ENCODE data around the gene SHC4. TPM values are rescaled to one million over a fixed set of nuclear protein-coding genes. Genes with fewer than 3 reads are reported as not detected.

SHC4 gene
- total and polyA plus RNA-seq, 2 experiments from 2014 or later: 0.43 to 0.45 TPM

DNA sequence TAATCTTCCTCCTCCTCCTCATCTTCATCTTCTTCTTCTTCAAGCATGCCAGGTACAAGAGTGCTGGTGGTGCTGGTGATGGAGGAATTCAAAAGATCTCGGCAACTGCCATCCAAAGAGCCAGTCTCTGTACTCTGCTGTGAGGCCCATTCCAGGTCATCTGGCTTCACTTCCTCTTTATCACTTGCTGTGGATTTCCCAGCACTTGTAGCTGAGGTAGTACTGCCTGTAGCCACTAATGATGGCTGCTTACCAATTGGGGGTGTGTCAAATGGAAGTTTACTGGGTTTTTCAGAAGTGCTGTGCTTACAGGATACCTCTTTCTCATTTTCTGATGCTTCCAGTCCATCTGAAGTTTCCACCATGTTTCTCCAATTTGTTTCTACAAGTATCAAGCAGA, 28.8 kb upstream of the SHC4 start:
- Histone ChIP-seq H3K27ac (no peak overlapping the region), H3F3A (ENCODE audit: insufficient read depth) (0 out of 2 replicates have a peak, but pooled peaks cover 9% of the 10 kb centered on the region), H3K36me3 (ENCODE audit: low read depth) (peaks cover 54% of the 10 kb centered on the region), H3K9ac (no peak overlapping the region), H3K4me2 (ENCODE audit: unreplicated experiment) (no peak overlapping the region), H3K4me3 (no peak overlapping the region), H4K20me1 (ENCODE audit: insufficient read depth) (no peaks in the 10 kb centered on the region), H3K9me3 (ENCODE audit: low read depth) (no peaks in the 10 kb centered on the region), H2AFZ (no peak overlapping the region), H3K9me2 (ENCODE audit: insufficient read depth) (no peaks in the 10 kb centered on the region), H3K4me1 (ENCODE audit: insufficient read depth) (peaks cover 8% of the 10 kb centered on the region; the same call in 1 of the 2 replicates), H3K27me3 (replicated peaks; ENCODE audit: insufficient read depth) (no peaks in the 10 kb centered on the region), H3K79me2 (ENCODE audit: insufficient read depth) (no peaks in the 10 kb centered on the region)
- in situ Hi-C loops (cut with MboI): no loop called here
- WGBS, 2 experiments (ENCODE audit: low coverage in 1 of 2, low lambda C conversion rate in 2 of 2, missing lambda C conversion rate in 2 of 2): 100% methylated on average over 1 of the region's 1 CpG
- DNase-seq: no peak
- TF ChIP-seq EZH2 (IDR thresholded peaks at IDR 0.05; ENCODE audit: insufficient read depth, poor library complexity, severe bottlenecking) (no peak), EZH2phosphoT487 (IDR thresholded peaks at IDR 0.05; ENCODE audit: insufficient read depth, low read depth) (no peak)

DNA sequence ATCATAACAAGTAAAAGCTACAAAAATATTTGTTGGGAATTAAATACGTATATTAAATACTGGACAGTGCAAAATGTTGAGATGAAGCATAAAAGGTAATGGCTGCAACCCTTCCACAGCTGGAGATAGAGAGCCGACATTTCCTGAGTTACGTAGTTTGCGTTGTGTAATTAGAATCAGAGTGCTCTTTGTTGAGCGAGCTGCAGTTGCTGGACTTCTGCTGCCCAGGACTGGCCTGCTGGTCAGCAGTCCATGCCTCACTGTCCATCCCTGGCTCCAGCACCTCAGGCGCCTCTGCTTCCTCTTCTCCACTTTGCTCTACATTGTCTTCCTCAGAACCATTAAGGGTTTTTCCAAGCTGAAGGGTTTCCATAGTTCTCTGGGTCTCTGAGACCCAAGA, 28.4 kb upstream of the SHC4 start:
- Histone ChIP-seq H3K9me2 (ENCODE audit: insufficient read depth) (no peaks in the 10 kb centered on the region), H3K9ac (no peak overlapping the region), H3F3A (ENCODE audit: insufficient read depth) (0 out of 2 replicates have a peak, but pooled peaks cover 8% of the 10 kb centered on the region), H2AFZ (no peak overlapping the region), H3K4me3 (no peak overlapping the region), H3K27me3 (replicated peaks; ENCODE audit: insufficient read depth) (no peaks in the 10 kb centered on the region), H3K9me3 (ENCODE audit: low read depth) (no peaks in the 10 kb centered on the region), H3K27ac (no peak overlapping the region), H3K36me3 (ENCODE audit: low read depth) (peaks cover 50% of the 10 kb centered on the region), H3K4me2 (ENCODE audit: unreplicated experiment) (no peak overlapping the region), H3K79me2 (ENCODE audit: insufficient read depth) (no peaks in the 10 kb centered on the region), H4K20me1 (ENCODE audit: insufficient read depth) (no peaks in the 10 kb centered on the region), H3K4me1 (ENCODE audit: insufficient read depth) (peaks cover 8% of the 10 kb centered on the region; the same call in 1 of the 2 replicates)
- DNase-seq: no peak
- WGBS, 2 experiments (ENCODE audit: low coverage in 1 of 2, low lambda C conversion rate in 2 of 2, missing lambda C conversion rate in 2 of 2): 80 to 81% methylated on average over 6 of the region's 6 CpGs
- in situ Hi-C loops (cut with MboI): no loop called here
- TF ChIP-seq EZH2 (IDR thresholded peaks at IDR 0.05; ENCODE audit: insufficient read depth, poor library complexity, severe bottlenecking) (no peak), EZH2phosphoT487 (IDR thresholded peaks at IDR 0.05; ENCODE audit: insufficient read depth, low read depth) (no peak)

DNA sequence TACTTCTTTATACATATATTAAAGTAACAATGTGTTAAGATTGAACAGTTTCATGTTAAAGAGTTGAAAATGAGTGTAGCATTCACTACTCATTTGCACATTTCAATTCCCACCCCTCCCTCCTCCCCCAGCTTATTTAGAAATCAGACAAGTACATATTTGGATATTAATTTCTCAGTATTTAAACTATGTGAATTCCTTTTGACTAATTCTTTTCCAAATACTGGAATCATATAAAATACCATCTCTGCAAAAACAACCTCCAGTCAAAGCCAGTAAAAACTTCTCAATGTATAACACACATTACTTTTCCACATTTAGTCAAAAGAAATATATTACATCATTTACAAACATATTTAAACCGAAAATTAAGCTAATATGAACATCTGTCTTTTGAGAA, 25.5 kb upstream of the SHC4 start:
- no peaks in the 10 kb centered on the region for H3K79me2 ChIP-seq (ENCODE audit: insufficient read depth)
- no peak overlapping the region for H3K27ac ChIP-seq
- no peaks in the 10 kb centered on the region for H3K9me2 ChIP-seq (ENCODE audit: insufficient read depth)
- H3K36me3 ChIP-seq (ENCODE audit: low read depth): peaks cover 33% of the 10 kb centered on the region
- H3F3A ChIP-seq (ENCODE audit: insufficient read depth): peaks cover 26% of the 10 kb centered on the region
- H2AFZ ChIP-seq: no peak overlapping the region
- H3K9ac ChIP-seq: no peak overlapping the region
- no peaks in the 10 kb centered on the region for H4K20me1 ChIP-seq (ENCODE audit: insufficient read depth)
- H3K9me3 ChIP-seq (ENCODE audit: low read depth): no peaks in the 10 kb centered on the region
- 87 to 98% methylated on average over 1 of the region's 1 CpG for WGBS, 2 experiments (ENCODE audit: low coverage in 1 of 2, low lambda C conversion rate in 2 of 2, missing lambda C conversion rate in 2 of 2)
- no peak overlapping the region for H3K4me2 ChIP-seq (ENCODE audit: unreplicated experiment)
- H3K4me3 ChIP-seq: no peak overlapping the region
- no peak for TF ChIP-seq EZH2 (IDR thresholded peaks at IDR 0.05; ENCODE audit: insufficient read depth, poor library complexity, severe bottlenecking)
- H3K4me1 ChIP-seq (ENCODE audit: insufficient read depth): peaks cover 24% of the 10 kb centered on the region
- in situ Hi-C loops (cut with MboI): no loop called here
- H3K27me3 ChIP-seq (replicated peaks; ENCODE audit: insufficient read depth): no peaks in the 10 kb centered on the region
- no peak for DNase-seq

DNA sequence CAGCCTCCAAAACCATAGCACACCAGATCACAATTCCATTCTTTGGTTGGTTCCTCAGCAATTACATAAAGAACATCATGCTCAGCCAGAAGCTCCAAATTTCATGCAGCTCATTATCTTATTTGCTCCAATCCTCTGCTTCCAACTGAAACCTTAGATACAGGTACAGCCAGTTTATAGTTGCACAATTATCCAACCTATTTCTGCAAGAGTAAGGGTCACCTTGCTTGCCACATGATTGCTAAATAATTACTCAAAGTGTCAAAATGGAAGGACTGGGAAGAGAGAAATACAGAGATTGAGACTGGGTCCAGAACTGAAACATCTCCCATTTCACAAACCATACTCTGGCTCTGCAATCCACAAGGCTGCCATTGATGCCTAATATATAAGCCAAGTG, 23.4 kb upstream of the SHC4 start:
- Histone ChIP-seq H3K27ac (no peak overlapping the region), H3K36me3 (ENCODE audit: low read depth) (peaks cover 20% of the 10 kb centered on the region), H3K4me2 (ENCODE audit: unreplicated experiment) (no peak overlapping the region), H3K9ac (no peak overlapping the region), H3K79me2 (ENCODE audit: insufficient read depth) (no peaks in the 10 kb centered on the region), H3K4me3 (no peak overlapping the region), H3F3A (ENCODE audit: insufficient read depth) (peaks cover 26% of the 10 kb centered on the region), H3K9me2 (ENCODE audit: insufficient read depth) (no peaks in the 10 kb centered on the region), H3K4me1 (ENCODE audit: insufficient read depth) (peaks cover 20% of the 10 kb centered on the region), H4K20me1 (ENCODE audit: insufficient read depth) (no peaks in the 10 kb centered on the region), H3K9me3 (ENCODE audit: low read depth) (no peaks in the 10 kb centered on the region), H2AFZ (no peak overlapping the region), H3K27me3 (replicated peaks; ENCODE audit: insufficient read depth) (no peaks in the 10 kb centered on the region)
- no peak for DNase-seq
- TF ChIP-seq EZH2phosphoT487 (IDR thresholded peaks at IDR 0.05; ENCODE audit: insufficient read depth, low read depth): no peak
- no peak for TF ChIP-seq EZH2 (IDR thresholded peaks at IDR 0.05; ENCODE audit: insufficient read depth, poor library complexity, severe bottlenecking)
- in situ Hi-C loops (cut with MboI): no loop called here

DNA sequence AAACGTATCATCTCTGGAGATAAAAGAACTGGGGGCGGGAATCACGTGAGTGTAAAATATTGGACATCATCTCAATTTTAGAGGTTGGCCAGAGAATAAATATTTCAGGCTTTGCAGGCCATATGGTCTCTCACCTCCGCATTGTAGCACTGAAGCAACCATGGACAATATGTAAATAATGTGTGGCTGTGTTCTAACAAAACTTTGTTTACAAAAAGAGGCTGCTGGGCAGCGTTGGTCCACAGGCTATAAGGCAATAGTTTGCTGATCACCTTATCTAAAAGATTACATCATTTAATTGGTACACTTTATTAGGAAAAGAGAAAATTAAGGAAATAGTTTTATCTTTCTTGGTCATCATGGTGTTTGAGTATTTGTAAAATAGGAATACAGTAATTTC, 22.5 kb upstream of the SHC4 start:
- TF ChIP-seq EZH2 (IDR thresholded peaks at IDR 0.05; ENCODE audit: insufficient read depth, poor library complexity, severe bottlenecking) (no peak), EZH2phosphoT487 (IDR thresholded peaks at IDR 0.05; ENCODE audit: insufficient read depth, low read depth) (no peak)
- H3K27me3 ChIP-seq (replicated peaks; ENCODE audit: insufficient read depth): no peaks in the 10 kb centered on the region
- H3K27ac ChIP-seq: no peak overlapping the region
- H4K20me1 ChIP-seq (ENCODE audit: insufficient read depth): no peaks in the 10 kb centered on the region
- no peaks in the 10 kb centered on the region for H3K9me2 ChIP-seq (ENCODE audit: insufficient read depth)
- DNase-seq: no peak
- H3K79me2 ChIP-seq (ENCODE audit: insufficient read depth): no peaks in the 10 kb centered on the region
- no peak overlapping the region for H2AFZ ChIP-seq
- no peak overlapping the region for H3K9ac ChIP-seq
- H3K4me3 ChIP-seq: no peak overlapping the region
- 95 to 96% methylated on average over 5 of the region's 5 CpGs for WGBS, 2 experiments (ENCODE audit: low coverage in 1 of 2, low lambda C conversion rate in 2 of 2, missing lambda C conversion rate in 2 of 2)
- no peaks in the 10 kb centered on the region for H3K9me3 ChIP-seq (ENCODE audit: low read depth)
- H3F3A ChIP-seq (ENCODE audit: insufficient read depth): peaks cover 26% of the 10 kb centered on the region
- in situ Hi-C loops (cut with MboI): no loop called here
- no peak overlapping the region for H3K4me2 ChIP-seq (ENCODE audit: unreplicated experiment)
- H3K4me1 ChIP-seq (ENCODE audit: insufficient read depth): peaks cover 20% of the 10 kb centered on the region
- peaks cover 11% of the 10 kb centered on the region for H3K36me3 ChIP-seq (ENCODE audit: low read depth)

Data from GM23248 (cell line).